KOPT-K1 (cell line): ENCODE results near the gene USH2A.
"Not testable (repeated sequence)": the region's sequence is repeated elsewhere in the genome, so short reads cannot be mapped to it uniquely, and the experiment has no call there.

Source experiments
- H3K27ac ChIP-seq: fragments of 200-600 bp; sonication (generic); 2 replicates; pipeline ENCODE4 v1.5.1; 2016; ENCODE audit warnings: antibody characterized with exemption, mild to moderate bottlenecking, low read depth, low read length; ENCODE audit not compliant: poor library complexity, severe bottlenecking
- H3K36me3 ChIP-seq: fragments of 200-600 bp; sonication (generic); 2 replicates; pipeline ENCODE4 v1.5.1; 2017; ENCODE audit warnings: antibody characterized with exemption, mild to moderate bottlenecking, low read length, moderate library complexity; ENCODE audit not compliant: insufficient read depth
- H3K9me3 ChIP-seq: fragments of 200-600 bp; sonication (generic); 2 replicates; pipeline ENCODE4 v1.5.1; 2017; ENCODE audit warnings: antibody characterized with exemption, low read length, mild to moderate bottlenecking; ENCODE audit not compliant: insufficient read depth, poor library complexity, severe bottlenecking

USH2A gene

GRCh38 chr1:216176970-216177369, 246.3 kb downstream of the USH2A start:
- Histone ChIP-seq H3K36me3 (no peaks in the 10 kb centered on the region), H3K27ac (no peak overlapping the region), H3K9me3 (no peaks in the 10 kb centered on the region)

DNA sequence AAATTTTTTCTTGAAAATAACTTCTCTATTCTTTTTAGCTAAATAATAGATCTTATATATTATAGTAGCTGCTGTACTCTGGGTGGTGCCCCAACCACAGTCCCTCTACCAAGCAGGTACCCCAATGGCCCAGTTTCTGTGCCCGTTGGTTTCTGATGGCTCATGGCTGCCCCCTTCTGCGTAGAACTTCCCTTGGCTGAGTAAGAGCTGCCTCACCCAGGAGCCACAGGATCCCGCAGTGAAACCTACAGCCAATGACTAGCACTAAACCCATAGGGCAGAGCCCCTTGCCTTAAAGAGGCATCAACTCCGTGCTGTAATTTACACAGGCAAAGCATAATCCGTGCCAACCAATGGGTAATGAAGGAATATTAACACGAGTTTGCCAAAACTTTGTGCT, 247.5 kb downstream of the USH2A start:
- Histone ChIP-seq H3K36me3 (no peaks in the 10 kb centered on the region), H3K9me3 (no peaks in the 10 kb centered on the region)

GRCh38 chr1:216173376-216173995, 249.8 kb downstream of the USH2A start:
- Histone ChIP-seq H3K9me3 (no peaks in the 10 kb centered on the region), H3K36me3 (no peaks in the 10 kb centered on the region), H3K27ac (no peak overlapping the region)

More for the DNA sequence above, 247.5 kb downstream of the USH2A start:
- no peak overlapping the region for H3K27ac ChIP-seq

- no peaks in the 10 kb centered on the region for H3K9me3 ChIP-seq
- no peak overlapping the region for H3K27ac ChIP-seq
- H3K36me3 ChIP-seq, result no peaks in the 10 kb centered on the region
These were observed 253.9 kb downstream of the USH2A start for GRCh38 chr1:216169351-216169750.

DNA sequence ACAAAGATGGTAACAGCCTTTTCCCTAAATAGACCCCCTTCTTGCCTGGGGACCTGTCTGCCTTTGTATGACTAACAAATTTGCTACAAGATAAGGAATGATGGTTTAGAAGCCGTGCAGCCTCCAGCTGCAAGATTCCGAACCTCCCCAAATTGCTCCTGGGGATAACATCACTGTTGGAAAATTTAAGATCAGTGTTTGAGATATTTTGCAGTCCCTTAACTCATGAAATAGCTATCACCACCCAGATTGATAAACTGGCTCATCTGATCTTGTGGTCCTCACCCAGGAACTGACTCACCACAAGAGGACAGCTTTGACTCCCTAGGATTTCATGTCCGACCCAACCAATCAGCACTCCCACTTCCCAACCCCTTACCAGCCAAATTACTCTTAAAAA, 254.7 kb downstream of the USH2A start:
- Histone ChIP-seq H3K9me3 (no peaks in the 10 kb centered on the region), H3K27ac (no peak overlapping the region), H3K36me3 (no peaks in the 10 kb centered on the region)

DNA sequence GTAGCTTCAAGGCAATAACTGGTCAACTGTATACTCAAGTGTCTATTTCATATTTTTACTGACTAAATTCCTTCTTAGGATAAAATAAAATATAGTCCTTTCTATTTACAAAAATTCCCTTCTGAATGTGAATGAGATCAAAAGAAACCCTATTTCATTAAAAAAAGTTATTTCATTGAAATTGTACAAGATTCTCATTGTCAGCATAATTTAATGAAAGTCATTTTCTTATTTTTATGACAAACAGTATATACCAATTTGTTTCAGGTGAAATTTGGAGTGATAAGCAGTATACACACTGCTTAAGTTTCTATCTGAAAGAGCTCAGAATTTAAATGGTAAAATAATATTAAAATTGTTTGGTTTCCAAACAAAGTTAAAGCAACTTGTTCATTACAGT, 269.2 kb downstream of the USH2A start:
- no peaks in the 10 kb centered on the region for H3K36me3 ChIP-seq

GRCh38 chr1:216153130-216153529, 270.1 kb downstream of the USH2A start:
- Histone ChIP-seq H3K27ac (no peak overlapping the region), H3K9me3 (no peaks in the 10 kb centered on the region), H3K36me3 (no peaks in the 10 kb centered on the region)

More for the DNA sequence above, 269.2 kb downstream of the USH2A start:
- Histone ChIP-seq H3K27ac (no peak overlapping the region), H3K9me3 (no peaks in the 10 kb centered on the region)

GRCh38 chr1:216145451-216146018, 277.7 kb downstream of the USH2A start:
- not testable (repeated sequence) for H3K36me3 ChIP-seq, H3K9me3 ChIP-seq, H3K27ac ChIP-seq

DNA sequence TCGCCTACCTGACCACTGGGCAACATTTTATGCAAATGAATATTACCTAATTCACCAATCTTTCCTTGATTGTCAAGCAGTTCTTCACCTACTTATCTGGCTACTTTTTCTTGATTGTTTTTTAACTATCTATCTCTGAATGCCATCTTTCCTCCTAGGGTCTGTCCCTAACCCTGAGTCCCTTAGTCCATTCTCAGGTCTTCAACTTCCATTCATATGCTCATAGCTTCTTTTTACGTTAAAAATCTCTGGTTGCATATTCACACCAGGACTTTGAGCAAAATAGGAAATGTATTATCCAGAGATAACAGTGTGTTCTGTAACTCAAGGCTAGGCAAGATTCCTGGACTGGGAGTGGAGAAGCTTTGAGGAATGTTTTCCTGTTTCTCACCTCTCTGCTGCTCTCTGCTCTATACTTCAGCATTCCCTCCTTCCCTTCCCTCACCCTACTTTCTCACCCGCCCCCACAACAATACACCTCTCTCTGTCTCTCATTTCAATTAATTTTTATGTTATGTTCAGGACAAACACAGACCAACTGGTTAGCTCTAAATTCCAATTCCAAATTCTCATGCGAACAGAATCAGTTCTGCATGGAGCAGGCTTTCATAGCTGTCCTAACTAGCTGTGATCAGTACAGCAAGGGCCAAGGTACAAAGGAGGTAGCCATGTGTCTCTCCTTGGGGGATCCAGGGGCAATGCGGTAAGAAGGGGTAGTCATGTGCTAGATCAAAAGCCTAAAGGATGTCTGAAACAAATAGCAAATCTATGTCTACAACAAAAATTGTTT, 278.4 kb downstream of the USH2A start:
- H3K36me3 ChIP-seq, result no peaks in the 10 kb centered on the region
- no peaks in the 10 kb centered on the region for H3K9me3 ChIP-seq
- H3K27ac ChIP-seq, result no peak overlapping the region

DNA sequence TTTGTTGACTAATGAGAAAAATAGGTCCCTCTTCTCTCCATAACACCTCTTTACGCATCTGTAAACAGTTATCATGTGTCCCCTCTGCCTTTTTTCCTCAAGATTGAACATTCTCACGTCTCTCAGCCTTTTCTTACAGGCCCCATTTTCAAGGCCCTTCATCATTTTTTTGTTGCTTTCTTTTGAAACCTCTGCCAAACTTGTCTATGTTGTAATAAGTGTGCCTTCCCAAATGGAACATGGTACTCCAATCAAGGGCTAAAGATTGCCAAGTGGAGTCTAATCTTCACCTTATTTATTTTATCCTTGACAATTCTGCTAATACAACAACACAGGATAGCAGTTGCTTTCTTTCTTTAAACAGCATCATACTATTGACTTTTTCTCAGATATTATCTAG, 280.3 kb downstream of the USH2A start:
- H3K27ac ChIP-seq, result no peak overlapping the region
- no peaks in the 10 kb centered on the region for H3K36me3 ChIP-seq
- H3K9me3 ChIP-seq, result no peaks in the 10 kb centered on the region

GRCh38 chr1:216140730-216141524, 282.3 kb downstream of the USH2A start:
- no peak overlapping the region for H3K27ac ChIP-seq
- no peaks in the 10 kb centered on the region for H3K36me3 ChIP-seq
- H3K9me3 ChIP-seq, result no peaks in the 10 kb centered on the region

GRCh38 chr1:216124192-216124781, 299.0 kb downstream of the USH2A start:
- Histone ChIP-seq H3K36me3 (no peaks in the 10 kb centered on the region), H3K9me3 (no peaks in the 10 kb centered on the region), H3K27ac (no peak overlapping the region)

DNA sequence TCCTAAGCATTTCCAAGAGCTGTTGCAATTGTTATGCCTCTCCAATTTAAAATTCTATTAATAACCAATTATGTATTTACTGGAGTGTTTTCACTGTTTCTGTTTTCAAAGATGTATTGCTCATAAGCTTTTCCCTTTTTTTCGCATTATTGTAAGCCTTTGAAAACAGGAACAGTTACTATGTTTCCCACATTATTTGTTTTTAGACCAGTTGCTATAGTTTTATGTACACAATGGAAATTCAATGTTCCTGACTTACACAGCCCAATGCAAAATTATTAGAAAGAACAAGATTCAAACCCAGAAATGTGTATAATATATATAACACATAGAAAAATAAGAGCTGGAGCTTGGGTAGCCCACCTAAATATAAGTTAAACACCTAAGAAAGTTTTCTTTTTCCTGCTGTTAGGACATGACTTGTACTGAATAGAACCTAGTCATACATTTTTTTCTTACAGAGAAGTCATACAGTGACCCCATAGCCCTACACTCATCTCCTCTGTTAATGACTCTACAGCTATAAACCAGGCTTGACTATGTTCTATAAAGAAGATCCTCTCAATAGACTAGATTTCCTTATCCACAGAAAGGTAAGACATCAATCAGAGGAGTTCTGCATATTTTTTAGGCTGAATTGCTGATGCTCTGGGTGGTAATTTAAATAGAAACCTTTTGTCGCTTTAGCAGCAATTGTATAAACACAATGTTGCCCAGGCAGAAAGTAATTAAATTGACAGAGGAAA, 299.6 kb downstream of the USH2A start:
- H3K27ac ChIP-seq, result no peak overlapping the region
- no peaks in the 10 kb centered on the region for H3K36me3 ChIP-seq

DNA sequence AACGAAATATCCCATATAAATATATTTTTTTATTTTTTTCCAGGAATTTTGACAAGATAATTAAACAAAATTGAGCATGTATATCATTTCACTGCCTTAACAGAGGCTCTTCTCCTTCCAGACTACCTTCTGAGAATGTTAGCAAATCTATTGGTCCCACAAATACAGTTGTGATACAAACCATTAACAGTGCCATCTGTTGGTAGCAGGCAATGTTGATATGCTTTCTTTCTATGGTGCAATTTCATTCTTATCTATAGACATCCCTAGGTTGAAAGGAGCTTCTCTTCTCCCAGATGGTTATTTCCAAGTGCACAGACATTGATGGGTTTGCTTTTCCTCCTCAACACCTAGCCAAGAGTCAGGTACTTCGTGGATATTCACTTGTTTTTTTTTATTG, 303.6 kb downstream of the USH2A start:
- no peak overlapping the region for H3K27ac ChIP-seq
- H3K36me3 ChIP-seq, result no peaks in the 10 kb centered on the region
- no peaks in the 10 kb centered on the region for H3K9me3 ChIP-seq

More for the DNA sequence above, 299.6 kb downstream of the USH2A start:
- no peaks in the 10 kb centered on the region for H3K9me3 ChIP-seq
